A549 (cell line): ENCODE results near the gene ADAMTSL4.

Source experiments
- BHLHE40 ChIP-seq: IDR thresholded peaks from 2 replicates; pipeline ENCODE4 v1.6.1; 2012; ENCODE audit warnings: low read depth, low read length, inconsistent platforms
- TF ChIP-seq, protein P1 (sequence below): fragments of >200 bp; sonication (Bioruptor Twin); formaldehyde crosslinking; IDR thresholded peaks from 3 replicates; pipeline ENCODE4 v1.5.1; 2016

DNA sequence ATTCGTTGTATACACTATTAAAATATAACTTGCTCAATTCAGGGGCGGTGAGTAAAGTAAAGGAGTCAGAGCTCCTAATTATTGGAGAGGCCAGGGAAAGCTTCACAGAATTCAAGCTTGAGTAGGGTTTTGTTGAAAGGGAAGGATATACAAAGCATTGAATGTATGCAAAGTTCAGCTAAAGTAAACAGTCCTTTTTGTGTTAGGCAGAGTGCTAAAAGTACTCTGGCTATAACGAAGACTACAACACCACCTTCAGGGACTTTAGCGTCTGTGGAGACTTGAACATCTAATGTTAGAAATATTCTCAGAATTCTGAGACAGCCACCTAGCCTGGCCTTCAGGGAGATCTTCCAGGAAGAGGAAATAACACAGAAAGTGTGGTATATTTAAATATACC, 32.6 kb upstream of the ADAMTSL4 start:
- TF ChIP-seq, protein P1, sequence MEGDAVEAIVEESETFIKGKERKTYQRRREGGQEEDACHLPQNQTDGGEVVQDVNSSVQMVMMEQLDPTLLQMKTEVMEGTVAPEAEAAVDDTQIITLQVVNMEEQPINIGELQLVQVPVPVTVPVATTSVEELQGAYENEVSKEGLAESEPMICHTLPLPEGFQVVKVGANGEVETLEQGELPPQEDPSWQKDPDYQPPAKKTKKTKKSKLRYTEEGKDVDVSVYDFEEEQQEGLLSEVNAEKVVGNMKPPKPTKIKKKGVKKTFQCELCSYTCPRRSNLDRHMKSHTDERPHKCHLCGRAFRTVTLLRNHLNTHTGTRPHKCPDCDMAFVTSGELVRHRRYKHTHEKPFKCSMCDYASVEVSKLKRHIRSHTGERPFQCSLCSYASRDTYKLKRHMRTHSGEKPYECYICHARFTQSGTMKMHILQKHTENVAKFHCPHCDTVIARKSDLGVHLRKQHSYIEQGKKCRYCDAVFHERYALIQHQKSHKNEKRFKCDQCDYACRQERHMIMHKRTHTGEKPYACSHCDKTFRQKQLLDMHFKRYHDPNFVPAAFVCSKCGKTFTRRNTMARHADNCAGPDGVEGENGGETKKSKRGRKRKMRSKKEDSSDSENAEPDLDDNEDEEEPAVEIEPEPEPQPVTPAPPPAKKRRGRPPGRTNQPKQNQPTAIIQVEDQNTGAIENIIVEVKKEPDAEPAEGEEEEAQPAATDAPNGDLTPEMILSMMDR, result no peak
- no peak for TF ChIP-seq BHLHE40
